Upper lobe of left lung (tissue), 4 donors: ENCODE data around the gene RHOG.

ENCODE experiments used
- POLR2A ChIP-seq, 4 donors: fragments of 450-650 bp; IDR thresholded peaks; one replicate each; pipeline ENCODE4 v1.5.1; 2016 to 2017; ENCODE audit warnings: antibody characterized with exemption in 4 of 4, mild to moderate bottlenecking in 2 of 4
- TF ChIP-seq, protein P1 (sequence below), 6 experiments: fragments of 450-650 bp in 4 of 6; fragments of 200-600 bp in 2 of 6; sonication (generic) in 2 of 6; IDR thresholded peaks; one replicate each; pipeline ENCODE4 v1.5.1; 2016 to 2019; ENCODE audit warnings: antibody characterized with exemption in 6 of 6

GRCh38 chr11:3802011-3802790 is 38.6 kb downstream of the RHOG start:
- TF ChIP-seq, protein P1, sequence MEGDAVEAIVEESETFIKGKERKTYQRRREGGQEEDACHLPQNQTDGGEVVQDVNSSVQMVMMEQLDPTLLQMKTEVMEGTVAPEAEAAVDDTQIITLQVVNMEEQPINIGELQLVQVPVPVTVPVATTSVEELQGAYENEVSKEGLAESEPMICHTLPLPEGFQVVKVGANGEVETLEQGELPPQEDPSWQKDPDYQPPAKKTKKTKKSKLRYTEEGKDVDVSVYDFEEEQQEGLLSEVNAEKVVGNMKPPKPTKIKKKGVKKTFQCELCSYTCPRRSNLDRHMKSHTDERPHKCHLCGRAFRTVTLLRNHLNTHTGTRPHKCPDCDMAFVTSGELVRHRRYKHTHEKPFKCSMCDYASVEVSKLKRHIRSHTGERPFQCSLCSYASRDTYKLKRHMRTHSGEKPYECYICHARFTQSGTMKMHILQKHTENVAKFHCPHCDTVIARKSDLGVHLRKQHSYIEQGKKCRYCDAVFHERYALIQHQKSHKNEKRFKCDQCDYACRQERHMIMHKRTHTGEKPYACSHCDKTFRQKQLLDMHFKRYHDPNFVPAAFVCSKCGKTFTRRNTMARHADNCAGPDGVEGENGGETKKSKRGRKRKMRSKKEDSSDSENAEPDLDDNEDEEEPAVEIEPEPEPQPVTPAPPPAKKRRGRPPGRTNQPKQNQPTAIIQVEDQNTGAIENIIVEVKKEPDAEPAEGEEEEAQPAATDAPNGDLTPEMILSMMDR (IDR thresholded peaks at IDR 0.05): no peak
- TF ChIP-seq POLR2A (IDR thresholded peaks at IDR 0.05): no peak
